ENCODE measurements around the gene GNAQ.

- TF ChIP-seq, protein P1, sequence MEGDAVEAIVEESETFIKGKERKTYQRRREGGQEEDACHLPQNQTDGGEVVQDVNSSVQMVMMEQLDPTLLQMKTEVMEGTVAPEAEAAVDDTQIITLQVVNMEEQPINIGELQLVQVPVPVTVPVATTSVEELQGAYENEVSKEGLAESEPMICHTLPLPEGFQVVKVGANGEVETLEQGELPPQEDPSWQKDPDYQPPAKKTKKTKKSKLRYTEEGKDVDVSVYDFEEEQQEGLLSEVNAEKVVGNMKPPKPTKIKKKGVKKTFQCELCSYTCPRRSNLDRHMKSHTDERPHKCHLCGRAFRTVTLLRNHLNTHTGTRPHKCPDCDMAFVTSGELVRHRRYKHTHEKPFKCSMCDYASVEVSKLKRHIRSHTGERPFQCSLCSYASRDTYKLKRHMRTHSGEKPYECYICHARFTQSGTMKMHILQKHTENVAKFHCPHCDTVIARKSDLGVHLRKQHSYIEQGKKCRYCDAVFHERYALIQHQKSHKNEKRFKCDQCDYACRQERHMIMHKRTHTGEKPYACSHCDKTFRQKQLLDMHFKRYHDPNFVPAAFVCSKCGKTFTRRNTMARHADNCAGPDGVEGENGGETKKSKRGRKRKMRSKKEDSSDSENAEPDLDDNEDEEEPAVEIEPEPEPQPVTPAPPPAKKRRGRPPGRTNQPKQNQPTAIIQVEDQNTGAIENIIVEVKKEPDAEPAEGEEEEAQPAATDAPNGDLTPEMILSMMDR (conservative IDR thresholded peaks at IDR 0.05 in 1 of 2, IDR thresholded peaks at IDR 0.05 in 1 of 2; ENCODE audit: low read depth in 1 of 2, low read length in 2 of 2): no peak
- TF ChIP-seq EZH2 (IDR thresholded peaks at IDR 0.05; ENCODE audit: low read length, missing control alignments): no peak
These were observed 140.3 kb downstream of the GNAQ start for GRCh38 chr9:77891128-77891800.

All from fibroblast of lung (primary cell).